ENCODE measurements around the gene PROSER3. TPM values are rescaled to one million over a fixed set of nuclear protein-coding genes. Genes with fewer than 3 reads are reported as not detected.

The PROSER3 gene
- total and polyA plus RNA-seq, 2 donors (not counting 3 experiments of a cell fraction or from before 2014, with no cell fraction given) = 18.3 to 28.3 TPM

GRCh38 chr19:35801828-35802227 is 43.9 kb downstream of the PROSER3 start:
- POLR2A ChIA-PET = no interaction called here
- no TSS peak for BruUV-seq (replicated peaks)

More at GRCh38 chr19:35801828-35802227, 43.9 kb downstream of the PROSER3 start:
- Histone ChIP-seq H4K20me1 (replicated peaks; ENCODE audit: control insufficient read depth, extremely low read depth, insufficient read depth, low read length) (no peaks in the 10 kb centered on the region), H3K4me2 (ENCODE audit: insufficient read depth, low read length) (no peak overlapping the region), H3K4me3 (replicated peaks in 1 of 3; ENCODE audit: insufficient read depth in 1 of 3, low read depth in 1 of 3, low read length in 3 of 3) (no peak overlapping the region), H3K27me3 (ENCODE audit: control insufficient read depth in 2 of 2, insufficient read depth in 2 of 2, low read length in 2 of 2) (peaks cover 4 to 10% of the 10 kb centered on the region in 2 experiments), H3K9ac (replicated peaks; ENCODE audit: extremely low read depth, insufficient read depth, low read length) (no peak overlapping the region), H2AFZ (ENCODE audit: low read depth, low read length) (no peak overlapping the region), H3K27ac (ENCODE audit: insufficient read depth, low read depth, low read length) (no peak overlapping the region), H3K9me3 (replicated peaks; ENCODE audit: control insufficient read depth, insufficient read depth, low read length) (no peaks in the 10 kb centered on the region), H3K79me2 (ENCODE audit: control insufficient read depth, insufficient read depth, low read length) (no peaks in the 10 kb centered on the region), H3K36me3 (ENCODE audit: control insufficient read depth in 2 of 2, extremely low read depth in 1 of 2, insufficient read depth in 2 of 2, low read length in 2 of 2) (no peaks in the 10 kb centered on the region), H3K4me1 (ENCODE audit: control insufficient read depth, extremely low read depth, insufficient read depth, low read length) (no peaks in the 10 kb centered on the region), H3K9me1 (replicated peaks; ENCODE audit: control insufficient read depth, extremely low read depth, insufficient read depth, low read length) (no peaks in the 10 kb centered on the region)
- dilution Hi-C loops (cut with MboI; ENCODE audit: extremely low pct_ligation_motif_present, low sequenced_read_pairs) (no loop called here), intact Hi-C loops (cut with micrococcal nuclease) (no loop called here)
- no peak for DNase-seq (ENCODE audit: low read depth, low spot score)
- no peak for FAIRE-seq
- CTCF ChIA-PET = no interaction called here
- no peak for TF ChIP-seq POLR2AphosphoS5 (IDR thresholded peaks at IDR 0.05; ENCODE audit: insufficient read depth, low read depth, low read length)
- TF ChIP-seq JUN (IDR thresholded peaks at IDR 0.05; ENCODE audit: borderline replicate concordance, insufficient read depth, insufficient read length, low read depth) = no peak
- TF ChIP-seq MAX (IDR thresholded peaks at IDR 0.05; ENCODE audit: insufficient read depth, insufficient read length) = no peak
- no peak for TF ChIP-seq EZH2 (IDR thresholded peaks at IDR 0.05; ENCODE audit: borderline replicate concordance, low read depth, low read length, severe bottlenecking)
- TF ChIP-seq MYC (IDR thresholded peaks at IDR 0.05; ENCODE audit: low read depth, low read length) = no peak
- TF ChIP-seq GATA2 (IDR thresholded peaks at IDR 0.05; ENCODE audit: insufficient read depth, insufficient read length, low read depth, low read length) = no peak
- no peak for TF ChIP-seq POLR2A (IDR thresholded peaks at IDR 0.05; ENCODE audit: low read depth, low read length)
- TF ChIP-seq FOS (IDR thresholded peaks at IDR 0.05; ENCODE audit: borderline replicate concordance, insufficient read depth, low read length) = no peak
- TF ChIP-seq CTCF (IDR thresholded peaks at IDR 0.05; ENCODE audit: extremely low read depth in 1 of 2, insufficient read depth in 1 of 2, low read depth in 1 of 2, low read length in 2 of 2) = no peak
